Spleen (tissue), 7 donors: ENCODE measurements around the gene UTS2.

Experiments
- POLR2A ChIP-seq, 3 donors: fragments of 450-650 bp; IDR thresholded peaks; one replicate each; pipeline ENCODE4 v1.5.1; 2017; ENCODE audit warnings: antibody characterized with exemption in 3 of 3, mild to moderate bottlenecking in 1 of 3
- POLR2AphosphoS5 ChIP-seq, 3 donors: sonication (generic); formaldehyde crosslinking; IDR thresholded peaks; one replicate each; pipeline ENCODE4 v1.5.1; 2017; ENCODE audit warnings: antibody characterized with exemption in 3 of 3
- TF ChIP-seq, protein P1 (sequence below), 11 experiments: fragments of 200-600 bp in 7 of 11; fragments of 450-650 bp in 4 of 11; sonication (generic) in 4 of 11; IDR thresholded peaks in 8 of 11; conservative IDR thresholded peaks in 3 of 11; 1 replicate in 7 of 11; 2 replicates in 4 of 11; pipeline versions ENCODE4 v1.4.0 to v1.8.0; 2016 to 2021; ENCODE audit warnings: antibody characterized with exemption in 11 of 11, inconsistent platforms in 4 of 11, mild to moderate bottlenecking in 1 of 11
- donor health status: DM: no; HTN: no; CAD: no; lungs with moderate emphysema.
- donor health status: DM: no; HTN: no; CAD: no.
- donor health status: DM: no; HTN: no; CAD: no.

DNA sequence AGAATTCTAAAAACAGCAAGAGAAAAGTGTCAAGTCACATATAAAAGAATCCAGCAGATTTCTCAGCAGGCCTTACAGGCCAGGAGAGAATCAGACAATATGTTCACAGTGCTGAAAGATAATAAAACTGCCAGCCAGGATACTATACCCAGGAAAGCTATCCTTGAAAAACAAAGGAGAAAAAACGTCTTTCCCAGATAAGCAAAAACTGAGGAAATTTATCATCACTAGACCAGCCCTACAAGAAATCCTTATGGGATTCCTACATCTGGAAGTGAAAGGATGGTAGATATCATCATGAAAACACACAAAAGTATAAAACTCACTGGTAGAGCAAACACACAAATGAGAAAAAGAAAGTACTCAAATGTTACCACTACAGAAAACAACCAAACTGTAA lies 25.2 kb upstream of the UTS2 start:
- TF ChIP-seq, protein P1, sequence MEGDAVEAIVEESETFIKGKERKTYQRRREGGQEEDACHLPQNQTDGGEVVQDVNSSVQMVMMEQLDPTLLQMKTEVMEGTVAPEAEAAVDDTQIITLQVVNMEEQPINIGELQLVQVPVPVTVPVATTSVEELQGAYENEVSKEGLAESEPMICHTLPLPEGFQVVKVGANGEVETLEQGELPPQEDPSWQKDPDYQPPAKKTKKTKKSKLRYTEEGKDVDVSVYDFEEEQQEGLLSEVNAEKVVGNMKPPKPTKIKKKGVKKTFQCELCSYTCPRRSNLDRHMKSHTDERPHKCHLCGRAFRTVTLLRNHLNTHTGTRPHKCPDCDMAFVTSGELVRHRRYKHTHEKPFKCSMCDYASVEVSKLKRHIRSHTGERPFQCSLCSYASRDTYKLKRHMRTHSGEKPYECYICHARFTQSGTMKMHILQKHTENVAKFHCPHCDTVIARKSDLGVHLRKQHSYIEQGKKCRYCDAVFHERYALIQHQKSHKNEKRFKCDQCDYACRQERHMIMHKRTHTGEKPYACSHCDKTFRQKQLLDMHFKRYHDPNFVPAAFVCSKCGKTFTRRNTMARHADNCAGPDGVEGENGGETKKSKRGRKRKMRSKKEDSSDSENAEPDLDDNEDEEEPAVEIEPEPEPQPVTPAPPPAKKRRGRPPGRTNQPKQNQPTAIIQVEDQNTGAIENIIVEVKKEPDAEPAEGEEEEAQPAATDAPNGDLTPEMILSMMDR (IDR thresholded peaks at IDR 0.05 in 8 of 11, conservative IDR thresholded peaks at IDR 0.05 in 3 of 11): no peak
- no peak for TF ChIP-seq POLR2A (IDR thresholded peaks at IDR 0.05)
- TF ChIP-seq POLR2AphosphoS5 (IDR thresholded peaks at IDR 0.05): no peak
